OCI-LY3 (cell line): ENCODE measurements around the gene ICE1.
"Not testable (repeated sequence)": the region's sequence is repeated elsewhere in the genome, so short reads cannot be mapped to it uniquely, and the experiment has no call there.

Source experiments
- H2AFZ ChIP-seq: fragments of 200-600, 300-600 bp; shearing (Covaris generic); 2 replicates; pipeline ENCODE4 v1.6.0; 2014; ENCODE audit warnings: antibody characterized with exemption, low read depth, low read length
- H3K27ac ChIP-seq: fragments of 200-600, 300-600 bp; sonication (generic); 2 replicates; pipeline ENCODE4 v1.5.1; 2014; ENCODE audit warnings: mild to moderate bottlenecking, low read length, moderate library complexity, mixed read lengths
- H3K27me3 ChIP-seq: fragments of 200-600, 300-600 bp; sonication (generic); 2 replicates; pipeline ENCODE4 v1.6.1; 2014; ENCODE audit warnings: low read depth, low read length, mixed read lengths
- H3K36me3 ChIP-seq: fragments of 200-600, 300-600 bp; sonication (generic); replicated peaks from 2 replicates; pipeline ENCODE3; 2014; ENCODE audit warnings: low read depth, low read length, mixed read lengths
- H3K4me1 ChIP-seq: fragments of 300-600, 200-600 bp; sonication (generic); 2 replicates; pipeline ENCODE4 v1.6.1; 2014; ENCODE audit warnings: low read length, mixed read lengths
- H3K4me2 ChIP-seq: fragments of 200-600, 300-600 bp; sonication (generic); 2 replicates; pipeline ENCODE4 v1.6.1; 2014; ENCODE audit warnings: low read length, mixed read lengths
- H3K4me3 ChIP-seq: fragments of 300-600, 200-600 bp; sonication (generic); 2 replicates; pipeline ENCODE4 v1.5.1; 2014; ENCODE audit warnings: antibody characterized with exemption, mild to moderate bottlenecking, low read length, moderate library complexity
- H3K79me2 ChIP-seq: fragments of 300-600, 200-600 bp; shearing (Covaris generic); 2 replicates; pipeline ENCODE4 v1.6.1; 2014; ENCODE audit warnings: mild to moderate bottlenecking, low read length, mixed read lengths
- H3K9ac ChIP-seq: fragments of 300-600, 200-600 bp; shearing (Covaris generic); 2 replicates; pipeline ENCODE4 v1.6.0; 2014; ENCODE audit warnings: mild to moderate bottlenecking, low read length, moderate library complexity
- H3K9me3 ChIP-seq: fragments of 200-600, 300-600 bp; shearing (Covaris generic); 2 replicates; pipeline ENCODE4 v1.6.1; 2014; ENCODE audit warnings: low read length, mixed read lengths; ENCODE audit not compliant: insufficient read depth
- H4K20me1 ChIP-seq: fragments of 200-600, 300-600 bp; sonication (generic); 2 replicates; pipeline ENCODE4 v1.6.1; 2016; ENCODE audit warnings: low read length, mixed read lengths; ENCODE audit not compliant: insufficient read depth
- CTCF ChIP-seq: fragments of 200-600, 300-600 bp; sonication (generic); IDR thresholded peaks from 2 replicates; pipeline ENCODE4 v1.5.1; 2014; ENCODE audit warnings: antibody characterized with exemption, low read length, low read depth
- EZH2phosphoT487 ChIP-seq: fragments of 200-600 bp; shearing (Covaris generic); IDR thresholded peaks from 2 replicates; pipeline ENCODE4 v1.6.1; 2018; ENCODE audit warnings: antibody characterized with exemption, mixed run types, low read depth

The ICE1 gene

GRCh38 chr5:5473226-5473625 lies 50.7 kb downstream of the ICE1 start:
- Histone ChIP-seq H3K36me3 (peaks cover 5% of the 10 kb centered on the region), H3K4me2 (no peak overlapping the region), H2AFZ (no peak overlapping the region), H3K9me3 (no peaks in the 10 kb centered on the region), H3K4me3 (no peak overlapping the region), H3K27me3 (no peaks in the 10 kb centered on the region), H3K4me1 (no peaks in the 10 kb centered on the region), H3K9ac (no peak overlapping the region), H3K79me2 (no peaks in the 10 kb centered on the region), H3K27ac (no peak overlapping the region), H4K20me1 (no peaks in the 10 kb centered on the region)
- no peak for TF ChIP-seq CTCF
- TF ChIP-seq EZH2phosphoT487 = no peak

DNA sequence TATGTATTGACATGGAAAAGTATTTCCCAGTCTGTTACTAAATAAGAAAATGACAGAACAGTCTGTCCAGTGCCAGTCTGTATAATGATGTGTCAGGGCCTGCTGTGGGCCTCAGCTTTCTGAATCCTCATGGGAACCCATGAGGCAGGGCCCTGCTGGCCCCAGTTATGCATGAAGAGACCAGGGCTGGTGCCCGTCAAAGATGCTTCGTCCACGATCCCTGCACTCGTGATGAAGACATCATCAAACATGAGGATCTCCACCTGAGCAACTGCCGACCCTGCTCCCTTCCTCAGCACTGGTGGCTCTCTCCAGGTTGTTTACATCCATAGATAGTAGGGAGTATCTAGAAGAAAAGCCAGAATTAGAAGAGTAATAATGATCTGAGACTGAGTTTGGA lies 52.5 kb downstream of the ICE1 start:
- H3K27ac ChIP-seq = no peak overlapping the region
- no peak overlapping the region for H2AFZ ChIP-seq
- H3K9ac ChIP-seq = no peak overlapping the region
- TF ChIP-seq CTCF = no peak
- TF ChIP-seq EZH2phosphoT487 = no peak
- no peaks in the 10 kb centered on the region for H4K20me1 ChIP-seq
- H3K4me2 ChIP-seq = no peak overlapping the region
- no peaks in the 10 kb centered on the region for H3K27me3 ChIP-seq
- H3K4me3 ChIP-seq = no peak overlapping the region
- peaks cover 5% of the 10 kb centered on the region for H3K36me3 ChIP-seq
- H3K4me1 ChIP-seq = no peaks in the 10 kb centered on the region
- no peaks in the 10 kb centered on the region for H3K79me2 ChIP-seq
- H3K9me3 ChIP-seq = no peaks in the 10 kb centered on the region

- Histone ChIP-seq H3K9me3 (no peaks in the 10 kb centered on the region), H3K36me3 (peaks cover 5% of the 10 kb centered on the region), H3K79me2 (no peaks in the 10 kb centered on the region), H2AFZ (no peak overlapping the region), H3K4me2 (no peak overlapping the region), H3K27ac (no peak overlapping the region), H3K27me3 (no peaks in the 10 kb centered on the region), H4K20me1 (no peaks in the 10 kb centered on the region), H3K4me1 (peaks cover 4% of the 10 kb centered on the region; the same call in 1 of the 2 replicates), H3K9ac (no peak overlapping the region), H3K4me3 (no peak overlapping the region)
- no peak for TF ChIP-seq CTCF
Measured at GRCh38 chr5:5475975-5476374, 53.5 kb downstream of the ICE1 start.

DNA sequence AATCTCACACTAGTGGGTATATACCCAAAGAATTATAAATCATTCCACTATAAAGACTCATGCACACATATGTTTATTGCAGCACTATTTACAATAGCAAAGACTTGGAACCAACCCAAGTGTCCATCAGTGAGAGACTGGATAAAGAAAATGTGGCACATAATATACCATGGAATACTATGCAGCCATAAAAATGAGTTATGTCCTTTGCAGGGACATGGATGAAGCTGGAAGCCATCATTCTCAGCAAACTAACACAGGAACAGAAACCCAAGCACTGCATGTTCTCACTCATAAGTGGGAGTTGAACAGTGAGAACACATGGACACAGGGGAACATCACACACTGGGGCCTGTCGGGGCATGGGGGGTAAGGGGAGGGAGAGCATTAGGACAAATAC lies 57.1 kb downstream of the ICE1 start:
- H3K36me3 ChIP-seq, H3K79me2 ChIP-seq, H3K9me3 ChIP-seq, H3K9ac ChIP-seq, H4K20me1 ChIP-seq, H3K4me2 ChIP-seq, H3K4me3 ChIP-seq, H3K4me1 ChIP-seq, H3K27ac ChIP-seq, H2AFZ ChIP-seq, H3K27me3 ChIP-seq: not testable (repeated sequence)

DNA sequence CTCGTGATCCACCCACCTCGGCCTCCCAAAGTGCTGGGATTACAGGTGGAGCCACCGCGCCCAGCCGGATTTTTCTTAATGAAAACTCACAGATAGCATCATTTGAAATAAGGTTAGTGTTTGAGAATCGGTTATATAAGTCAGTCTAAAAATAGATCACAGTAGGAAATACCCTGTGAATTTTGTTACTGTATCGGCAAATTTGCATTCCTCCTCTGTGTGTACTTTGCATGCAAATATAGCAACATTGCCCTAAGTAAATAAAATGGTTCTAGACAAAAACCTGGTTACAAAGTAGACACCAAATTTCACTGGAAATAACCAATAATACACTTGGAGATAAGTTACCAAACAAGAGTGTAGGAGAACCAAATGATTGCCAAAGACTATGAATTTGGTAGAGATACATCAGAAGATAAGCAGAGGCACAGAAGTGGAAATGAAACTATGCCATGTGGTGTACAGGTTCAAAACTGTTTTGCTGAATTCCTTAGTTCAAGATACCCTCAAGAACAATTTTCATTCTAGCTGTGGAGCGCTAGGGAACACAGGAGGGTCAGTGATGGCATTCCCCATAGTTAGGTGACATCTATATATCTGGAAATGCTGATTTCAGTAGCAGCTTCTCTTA lies 58.1 kb downstream of the ICE1 start:
- Histone ChIP-seq H3K4me3 (no peak overlapping the region), H3K27ac (no peak overlapping the region), H3K9ac (no peak overlapping the region), H2AFZ (no peak overlapping the region), H3K27me3 (no peaks in the 10 kb centered on the region), H3K36me3 (peaks cover 5% of the 10 kb centered on the region), H3K4me1 (peaks cover 4% of the 10 kb centered on the region; the same call in 1 of the 2 replicates), H3K9me3 (no peaks in the 10 kb centered on the region), H3K4me2 (no peak overlapping the region), H3K79me2 (no peaks in the 10 kb centered on the region), H4K20me1 (no peaks in the 10 kb centered on the region)
- no peak for TF ChIP-seq EZH2phosphoT487
- no peak for TF ChIP-seq CTCF
